Vagina (tissue), 2 donors: ENCODE results near the gene COL5A1.

Experiments
- POLR2A ChIP-seq, 2 donors: fragments of 450-650 bp; IDR thresholded peaks; one replicate each; pipeline ENCODE4 v1.6.1; 2017; ENCODE audit warnings: antibody characterized with exemption in 2 of 2, mild to moderate bottlenecking in 2 of 2, moderate library complexity in 2 of 2
- TF ChIP-seq, protein P1 (sequence below), 3 experiments: fragments of 450-650 bp in 2 of 3; fragments of 200-600 bp in 1 of 3; sonication (generic) in 1 of 3; IDR thresholded peaks; one replicate each; pipeline ENCODE4 v1.5.1; 2017 to 2019; ENCODE audit warnings: antibody characterized with exemption in 3 of 3, mild to moderate bottlenecking in 2 of 3, moderate library complexity in 2 of 3

- TF ChIP-seq, protein P1, sequence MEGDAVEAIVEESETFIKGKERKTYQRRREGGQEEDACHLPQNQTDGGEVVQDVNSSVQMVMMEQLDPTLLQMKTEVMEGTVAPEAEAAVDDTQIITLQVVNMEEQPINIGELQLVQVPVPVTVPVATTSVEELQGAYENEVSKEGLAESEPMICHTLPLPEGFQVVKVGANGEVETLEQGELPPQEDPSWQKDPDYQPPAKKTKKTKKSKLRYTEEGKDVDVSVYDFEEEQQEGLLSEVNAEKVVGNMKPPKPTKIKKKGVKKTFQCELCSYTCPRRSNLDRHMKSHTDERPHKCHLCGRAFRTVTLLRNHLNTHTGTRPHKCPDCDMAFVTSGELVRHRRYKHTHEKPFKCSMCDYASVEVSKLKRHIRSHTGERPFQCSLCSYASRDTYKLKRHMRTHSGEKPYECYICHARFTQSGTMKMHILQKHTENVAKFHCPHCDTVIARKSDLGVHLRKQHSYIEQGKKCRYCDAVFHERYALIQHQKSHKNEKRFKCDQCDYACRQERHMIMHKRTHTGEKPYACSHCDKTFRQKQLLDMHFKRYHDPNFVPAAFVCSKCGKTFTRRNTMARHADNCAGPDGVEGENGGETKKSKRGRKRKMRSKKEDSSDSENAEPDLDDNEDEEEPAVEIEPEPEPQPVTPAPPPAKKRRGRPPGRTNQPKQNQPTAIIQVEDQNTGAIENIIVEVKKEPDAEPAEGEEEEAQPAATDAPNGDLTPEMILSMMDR (IDR thresholded peaks at IDR 0.05) = no peak
- no peak for TF ChIP-seq POLR2A (IDR thresholded peaks at IDR 0.05)
Measured at GRCh38 chr9:134614256-134614655, 27.3 kb upstream of the COL5A1 start.
